ENCODE data around the gene UBASH3A.

The UBASH3A gene

DNA sequence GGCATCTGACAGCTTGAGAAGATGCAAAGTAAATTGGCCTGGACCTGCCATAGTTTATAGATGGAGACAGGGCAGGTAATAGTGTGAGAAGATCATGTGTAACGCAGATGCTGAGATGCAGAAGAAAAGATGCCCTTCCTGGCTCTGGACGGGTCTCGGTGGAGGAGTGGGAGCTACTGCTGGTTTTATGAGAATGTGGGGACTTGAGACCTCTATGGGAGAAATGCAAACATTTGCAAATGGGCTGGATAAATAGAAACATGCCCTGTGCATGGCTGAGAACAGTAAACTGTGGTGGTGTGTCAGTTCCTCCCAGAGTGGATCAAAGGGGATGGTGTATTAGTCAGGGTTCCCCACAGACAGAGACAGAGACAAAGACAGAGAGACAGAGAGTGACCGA lies 21.9 kb downstream of the UBASH3A start:
- DNase-seq (ENCODE audit: low read depth in 2 of 2) = no peak
- TF ChIP-seq, protein P1, sequence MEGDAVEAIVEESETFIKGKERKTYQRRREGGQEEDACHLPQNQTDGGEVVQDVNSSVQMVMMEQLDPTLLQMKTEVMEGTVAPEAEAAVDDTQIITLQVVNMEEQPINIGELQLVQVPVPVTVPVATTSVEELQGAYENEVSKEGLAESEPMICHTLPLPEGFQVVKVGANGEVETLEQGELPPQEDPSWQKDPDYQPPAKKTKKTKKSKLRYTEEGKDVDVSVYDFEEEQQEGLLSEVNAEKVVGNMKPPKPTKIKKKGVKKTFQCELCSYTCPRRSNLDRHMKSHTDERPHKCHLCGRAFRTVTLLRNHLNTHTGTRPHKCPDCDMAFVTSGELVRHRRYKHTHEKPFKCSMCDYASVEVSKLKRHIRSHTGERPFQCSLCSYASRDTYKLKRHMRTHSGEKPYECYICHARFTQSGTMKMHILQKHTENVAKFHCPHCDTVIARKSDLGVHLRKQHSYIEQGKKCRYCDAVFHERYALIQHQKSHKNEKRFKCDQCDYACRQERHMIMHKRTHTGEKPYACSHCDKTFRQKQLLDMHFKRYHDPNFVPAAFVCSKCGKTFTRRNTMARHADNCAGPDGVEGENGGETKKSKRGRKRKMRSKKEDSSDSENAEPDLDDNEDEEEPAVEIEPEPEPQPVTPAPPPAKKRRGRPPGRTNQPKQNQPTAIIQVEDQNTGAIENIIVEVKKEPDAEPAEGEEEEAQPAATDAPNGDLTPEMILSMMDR (IDR thresholded peaks at IDR 0.05; ENCODE audit: low read depth, low read length) = no peak
- H3K4me3 ChIP-seq (replicated peaks in 1 of 2; ENCODE audit: low read depth in 2 of 2, low read length in 2 of 2) = no peak overlapping the region

DNA sequence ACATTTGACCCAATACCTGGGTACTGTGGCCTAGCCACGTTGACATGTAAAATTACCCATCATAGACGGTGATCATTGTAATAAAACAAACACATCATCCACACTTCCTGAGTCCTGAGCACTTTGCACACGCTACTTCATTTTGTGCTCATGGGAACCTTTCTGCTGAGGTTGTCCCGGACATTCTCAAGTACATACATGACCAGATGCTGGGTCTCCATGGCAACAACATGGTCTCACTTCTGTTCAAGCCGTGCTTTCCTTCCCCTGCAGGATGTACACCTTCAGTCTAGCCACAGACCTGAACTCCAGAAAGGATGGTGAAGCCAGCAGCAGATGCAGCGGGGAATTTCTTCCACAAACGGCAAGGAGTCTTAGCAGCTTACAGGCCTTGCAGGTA lies 22.7 kb downstream of the UBASH3A start:
- no peak overlapping the region for H3K4me3 ChIP-seq (replicated peaks in 1 of 2; ENCODE audit: low read depth in 2 of 2, low read length in 2 of 2)
- TF ChIP-seq, protein P1 (IDR thresholded peaks at IDR 0.05; ENCODE audit: low read depth, low read length) = no peak
- no peak for DNase-seq (ENCODE audit: low read depth in 2 of 2)

DNA sequence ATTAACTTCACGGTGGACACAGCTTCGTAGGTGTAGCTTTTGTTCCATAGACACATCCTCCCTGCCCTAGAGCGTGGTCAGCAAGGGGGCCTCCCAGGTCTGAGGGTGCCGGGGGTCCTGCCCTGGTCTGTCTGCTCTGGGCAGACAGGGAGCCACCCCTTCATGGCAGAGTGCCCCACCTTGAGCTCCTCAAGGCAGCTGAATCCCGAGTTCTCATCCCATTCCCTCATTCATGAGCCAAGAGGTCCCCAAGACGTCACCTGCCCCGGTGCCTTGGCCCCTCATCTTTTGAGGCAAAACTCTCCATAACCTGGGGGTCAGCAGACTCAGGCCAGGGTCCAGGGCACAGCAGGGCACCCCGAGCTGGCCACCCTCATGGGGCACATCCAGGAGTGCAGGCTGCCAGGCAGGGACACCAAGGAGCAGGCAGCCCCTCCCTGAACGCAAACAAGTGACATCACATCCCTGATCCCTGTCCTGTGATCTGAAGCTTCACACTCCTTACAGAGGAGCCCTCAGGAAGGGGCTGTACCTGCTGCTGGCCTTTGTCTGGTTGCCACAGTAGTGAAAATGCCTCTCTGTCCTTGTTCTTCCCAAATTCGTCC lies 23.3 kb downstream of the UBASH3A start:
- H3K4me3 ChIP-seq (replicated peaks in 1 of 2; ENCODE audit: low read depth in 2 of 2, low read length in 2 of 2) = no peak overlapping the region
- no peak for DNase-seq (ENCODE audit: low read depth in 2 of 2)
- TF ChIP-seq, protein P1 (IDR thresholded peaks at IDR 0.05; ENCODE audit: low read depth, low read length) = no peak

DNA sequence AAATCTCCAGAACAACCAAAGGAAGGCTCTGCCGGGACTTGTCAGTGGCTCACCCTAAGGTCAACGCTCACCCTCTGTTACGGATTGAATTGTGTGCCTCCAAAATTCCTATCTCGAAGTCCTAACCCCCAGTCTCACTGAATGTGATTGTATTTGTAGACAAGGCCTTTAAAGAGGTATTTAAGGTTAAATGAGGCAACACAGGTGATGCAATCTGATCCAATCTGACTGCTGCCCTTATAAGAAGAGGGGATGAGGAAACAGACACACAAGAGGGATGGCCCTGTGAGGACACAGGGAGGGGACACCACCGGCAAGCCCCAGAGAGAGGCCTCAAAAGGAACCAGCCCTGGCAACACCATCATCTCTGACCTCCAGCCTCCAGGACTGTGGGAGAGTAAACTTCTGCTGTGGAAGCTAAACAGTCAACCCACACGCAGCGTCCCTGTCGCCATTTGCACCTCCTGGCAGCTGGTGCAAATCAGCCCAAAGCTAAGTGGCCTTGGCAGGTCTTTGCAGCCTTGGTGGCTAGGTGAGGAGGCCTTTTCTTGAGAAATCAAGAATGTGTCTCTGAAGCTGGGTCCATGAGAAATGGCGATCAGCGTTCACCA lies 24.2 kb downstream of the UBASH3A start:
- no peak for DNase-seq (ENCODE audit: low read depth in 2 of 2)

DNA sequence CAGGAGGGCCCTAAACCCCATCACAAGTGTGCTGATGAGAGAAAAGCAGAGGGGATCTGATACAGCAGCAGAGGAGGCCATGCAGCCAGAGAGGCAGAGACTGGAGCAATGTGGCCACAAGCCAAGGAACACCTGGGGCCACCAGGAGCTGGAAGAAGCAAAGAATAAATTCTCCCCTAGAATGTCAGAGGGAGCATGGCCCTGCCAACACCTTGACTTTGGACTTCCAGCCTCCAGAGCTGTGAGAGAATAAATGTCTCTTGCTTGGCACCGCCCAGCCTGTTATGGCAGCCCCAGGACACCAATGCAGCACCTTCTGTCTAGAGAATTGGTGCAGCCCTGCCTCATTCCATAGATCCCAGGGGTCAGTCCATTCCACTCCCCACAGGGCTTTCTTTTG lies 25.3 kb downstream of the UBASH3A start:
- H3K4me3 ChIP-seq (replicated peaks in 1 of 2; ENCODE audit: low read depth in 2 of 2, low read length in 2 of 2) = no peak overlapping the region
- DNase-seq (ENCODE audit: low read depth in 2 of 2) = no peak
- TF ChIP-seq, protein P1 (IDR thresholded peaks at IDR 0.05; ENCODE audit: low read depth, low read length) = no peak

More for the DNA sequence above, 24.2 kb downstream of the UBASH3A start:
- TF ChIP-seq, protein P1 (IDR thresholded peaks at IDR 0.05; ENCODE audit: low read depth, low read length) = no peak
- H3K4me3 ChIP-seq (replicated peaks in 1 of 2; ENCODE audit: low read depth in 2 of 2, low read length in 2 of 2) = no peak overlapping the region

DNA sequence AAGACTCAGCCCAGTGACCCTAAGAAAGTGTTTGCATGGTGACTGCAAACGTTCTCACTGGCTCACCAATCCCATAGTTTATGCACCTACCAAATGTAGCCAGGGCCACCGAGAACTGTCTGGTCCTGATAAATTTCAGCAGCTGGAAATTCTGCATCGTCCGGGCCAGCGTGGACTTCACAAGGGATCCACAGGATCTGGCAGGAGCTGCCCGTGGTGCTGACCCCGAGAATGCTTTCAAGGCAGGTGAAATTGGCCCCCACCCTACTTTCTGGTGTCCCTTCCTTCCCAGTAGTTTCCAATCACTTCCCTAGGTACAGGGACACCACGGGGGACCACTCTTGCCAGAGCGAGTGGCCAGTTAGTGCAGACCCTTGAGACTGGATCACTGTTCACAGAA lies 26.2 kb downstream of the UBASH3A start:
- H3K4me3 ChIP-seq (replicated peaks in 1 of 2; ENCODE audit: low read depth in 2 of 2, low read length in 2 of 2) = no peak overlapping the region
- DNase-seq (ENCODE audit: low read depth in 2 of 2) = no peak
- TF ChIP-seq, protein P1 (IDR thresholded peaks at IDR 0.05; ENCODE audit: low read depth, low read length) = no peak

Data from cardiac fibroblast (primary cell).